HK-2 (cell line): Measurements from ENCODE around the gene ZNF365.
"Not testable (repeated sequence)": the region's sequence is repeated elsewhere in the genome, so short reads cannot be mapped to it uniquely, and the experiment has no call there.

Source experiments
- DNase-seq: peaks from one replicate; pipeline ENCODE4 v3.0.0-alpha.2; 2018; ENCODE audit not compliant: unreplicated experiment

Gene ZNF365

GRCh38 chr10:62377026-62377415 is 2.9 kb downstream of the ZNF365 start:
- no peak for DNase-seq

- no peak for DNase-seq
Measured at GRCh38 chr10:62377966-62378365, 3.8 kb downstream of the ZNF365 start.

GRCh38 chr10:62378877-62379276 is 4.7 kb downstream of the ZNF365 start:
- DNase-seq, result not testable (repeated sequence)

- no peak for DNase-seq
Measured at GRCh38 chr10:62379394-62379793, 5.2 kb downstream of the ZNF365 start.

- no peak for DNase-seq
Measured at GRCh38 chr10:62380016-62380415, 5.8 kb downstream of the ZNF365 start.

GRCh38 chr10:62381385-62382102 is 7.4 kb downstream of the ZNF365 start:
- no peak for DNase-seq

GRCh38 chr10:62382831-62383230 is 8.7 kb downstream of the ZNF365 start:
- DNase-seq, result no peak

- no peak for DNase-seq
Measured at GRCh38 chr10:62384057-62384446, 9.9 kb downstream of the ZNF365 start.

- DNase-seq, result no peak
Measured at GRCh38 chr10:62384447-62385081, 10.4 kb downstream of the ZNF365 start.

GRCh38 chr10:62386356-62387320 is 12.5 kb downstream of the ZNF365 start:
- DNase-seq, result no peak

- no peak for DNase-seq
Measured at GRCh38 chr10:62388328-62388727, 14.2 kb downstream of the ZNF365 start.

- DNase-seq, result no peak
Measured at GRCh38 chr10:62390497-62391176, 16.5 kb downstream of the ZNF365 start.

GRCh38 chr10:62393237-62393636 is 19.1 kb downstream of the ZNF365 start:
- DNase-seq, result no peak

GRCh38 chr10:62394556-62395018 is 20.4 kb downstream of the ZNF365 start:
- no peak for DNase-seq

GRCh38 chr10:62395892-62396291 is 21.7 kb downstream of the ZNF365 start:
- no peak for DNase-seq

- no peak for DNase-seq
Measured at GRCh38 chr10:62396864-62397263, 22.7 kb downstream of the ZNF365 start.

- no peak for DNase-seq
Measured at GRCh38 chr10:62399211-62399610, 25.0 kb downstream of the ZNF365 start.

- no peak for DNase-seq
Measured at GRCh38 chr10:62402508-62402907, 28.3 kb downstream of the ZNF365 start.

- DNase-seq, result not testable (repeated sequence)
Measured at GRCh38 chr10:62410528-62410927, 36.4 kb downstream of the ZNF365 start.

GRCh38 chr10:62410934-62411333 is 36.8 kb downstream of the ZNF365 start:
- not testable (repeated sequence) for DNase-seq

GRCh38 chr10:62413048-62413447 is 38.9 kb downstream of the ZNF365 start:
- no peak for DNase-seq

GRCh38 chr10:62413652-62414051 is 39.5 kb downstream of the ZNF365 start:
- no peak for DNase-seq
